Measurements from ENCODE around the gene ZDHHC8.

GRCh38 chr22:20147237-20147988 is 15.8 kb downstream of the ZDHHC8 start:
- TF ChIP-seq CTCF (IDR thresholded peaks at IDR 0.05 in 2 of 3, conservative IDR thresholded peaks at IDR 0.05 in 1 of 3; ENCODE audit: borderline replicate concordance in 1 of 3, insufficient read depth in 1 of 3, low read depth in 2 of 3, low read length in 2 of 3) (no peak), ZFX (IDR thresholded peaks at IDR 0.05) (no peak), RAD21 (IDR thresholded peaks at IDR 0.05; ENCODE audit: low read depth) (no peak), POLR2AphosphoS5 (IDR thresholded peaks at IDR 0.05; ENCODE audit: low read depth, low read length) (no peak)

Measured in HCT116 (cell line).